OCI-LY7 (cell line): ENCODE data around the gene SH3BP1.

ENCODE experiments used
- CTCF ChIP-seq: fragments of 200-600 bp; sonication (generic); conservative IDR thresholded peaks from 2 replicates; pipeline ENCODE4 v1.5.1; 2014; ENCODE audit warnings: mild to moderate bottlenecking, antibody characterized with exemption, low read length, moderate library complexity, mixed read lengths
- EZH2phosphoT487 ChIP-seq: fragments of 200-600 bp; sonication (generic); IDR thresholded peaks from 2 replicates; pipeline ENCODE4 v1.6.1; 2018; ENCODE audit warnings: low read depth, borderline replicate concordance, mild to moderate bottlenecking, mixed run types, antibody characterized with exemption, low read length, moderate library complexity, mixed read lengths

DNA sequence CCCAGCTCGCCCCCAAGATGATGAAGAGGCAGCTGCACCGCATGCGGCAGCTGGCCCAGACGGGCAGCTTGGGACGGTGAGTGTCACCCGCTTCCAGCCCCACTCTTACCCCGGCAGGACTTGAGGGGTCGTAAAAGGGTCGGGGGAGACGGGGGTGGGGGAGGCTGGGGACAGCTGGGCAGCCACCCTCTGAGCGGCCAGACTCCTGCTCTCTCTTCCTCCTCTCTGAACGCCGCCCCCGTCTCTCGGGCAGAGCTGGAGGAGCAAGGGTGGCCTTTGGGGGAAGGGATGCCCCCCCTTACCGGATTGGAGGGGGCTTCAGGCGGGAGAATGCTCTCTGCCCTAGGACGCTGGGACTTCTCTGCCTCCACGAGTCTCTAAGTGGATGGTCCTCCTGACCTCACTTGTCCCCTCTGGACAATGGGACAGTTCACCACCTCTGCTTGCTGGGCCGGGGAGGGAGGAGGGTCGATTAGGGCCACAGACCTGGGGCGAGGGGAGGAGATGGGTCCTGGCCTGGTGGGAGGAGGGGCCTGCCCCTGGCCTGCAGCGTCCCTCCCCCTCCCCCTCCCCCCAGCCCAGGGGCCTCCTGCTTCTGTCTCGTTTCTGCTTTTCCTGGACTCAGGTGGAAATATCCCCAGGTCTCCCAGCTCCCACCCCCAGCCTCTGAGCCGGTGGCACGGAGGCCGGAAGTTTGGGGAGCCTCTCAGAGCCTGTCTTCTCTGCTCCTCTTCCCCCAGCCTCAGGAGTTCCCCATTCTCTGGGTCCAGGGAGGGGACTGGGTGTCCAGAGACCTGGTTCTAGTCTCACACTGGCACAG, 512 bp downstream of the SH3BP1 start:
- TF ChIP-seq CTCF (no peak; the same call in 1 of the 2 replicates), EZH2phosphoT487 (no peak)
